Suprapubic skin (tissue), 4 donors: ENCODE results near the gene PRRC1.

Source experiments
- CTCF ChIP-seq, 2 donors: fragments of 200-600 bp in 1 of 2; fragments of 450-650 bp in 1 of 2; sonication (generic) in 1 of 2; IDR thresholded peaks; one replicate each; pipeline ENCODE4 v1.5.1; 2016 to 2019; ENCODE audit warnings: antibody characterized with exemption in 2 of 2, mild to moderate bottlenecking in 1 of 2, moderate library complexity in 1 of 2
- EP300 ChIP-seq: sonication (generic); formaldehyde crosslinking; IDR thresholded peaks from one replicate; pipeline ENCODE4 v1.6.1; 2017; ENCODE audit warnings: antibody characterized with exemption
- POLR2A ChIP-seq, 2 donors: fragments of 450-650 bp; IDR thresholded peaks; one replicate each; pipeline ENCODE4 v1.6.1; 2017; ENCODE audit warnings: antibody characterized with exemption in 2 of 2, mild to moderate bottlenecking in 2 of 2, moderate library complexity in 2 of 2
- POLR2AphosphoS5 ChIP-seq, 3 donors: sonication (generic); formaldehyde crosslinking; IDR thresholded peaks; one replicate each; pipeline ENCODE4 v1.6.1; 2017; ENCODE audit warnings: antibody characterized with exemption in 3 of 3

GRCh38 chr5:127599320-127599719 lies 81.9 kb downstream of the PRRC1 start:
- TF ChIP-seq CTCF (IDR thresholded peaks at IDR 0.05) (no peak), POLR2A (IDR thresholded peaks at IDR 0.05) (no peak), POLR2AphosphoS5 (IDR thresholded peaks at IDR 0.05) (no peak), EP300 (no peak)
